ENCODE results near the gene MPND.

DNA sequence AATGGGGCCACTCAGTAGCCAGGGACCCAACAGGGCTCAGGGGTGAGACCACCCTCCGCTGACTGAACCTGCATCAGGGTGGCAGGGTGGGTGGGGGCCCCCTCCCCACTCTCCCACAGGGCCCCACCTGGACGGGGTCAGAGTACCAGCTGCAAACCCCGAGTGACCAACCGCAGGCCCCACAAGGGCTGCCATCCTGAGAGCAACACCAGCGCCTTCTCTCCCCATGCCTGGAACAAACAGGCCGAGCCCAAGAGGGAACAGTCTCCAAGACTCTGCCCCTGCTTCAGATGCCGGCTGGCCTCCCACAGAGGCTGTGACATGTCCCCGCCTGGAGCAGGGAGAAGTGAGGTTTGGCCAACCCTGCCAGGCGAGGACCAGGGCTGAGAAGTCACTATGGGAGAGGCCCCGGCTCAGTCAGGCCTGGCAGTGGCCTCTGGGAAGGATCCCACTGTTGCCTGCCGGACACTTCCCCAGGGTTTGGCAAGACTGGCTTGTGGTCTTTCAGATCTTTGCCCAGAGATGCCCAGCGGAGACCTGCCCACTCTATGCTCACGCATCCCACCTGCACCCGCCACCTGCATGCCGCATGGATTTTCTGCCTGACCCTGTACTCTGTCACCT is 27.2 kb downstream of the MPND start:
- TF ChIP-seq, protein P1, sequence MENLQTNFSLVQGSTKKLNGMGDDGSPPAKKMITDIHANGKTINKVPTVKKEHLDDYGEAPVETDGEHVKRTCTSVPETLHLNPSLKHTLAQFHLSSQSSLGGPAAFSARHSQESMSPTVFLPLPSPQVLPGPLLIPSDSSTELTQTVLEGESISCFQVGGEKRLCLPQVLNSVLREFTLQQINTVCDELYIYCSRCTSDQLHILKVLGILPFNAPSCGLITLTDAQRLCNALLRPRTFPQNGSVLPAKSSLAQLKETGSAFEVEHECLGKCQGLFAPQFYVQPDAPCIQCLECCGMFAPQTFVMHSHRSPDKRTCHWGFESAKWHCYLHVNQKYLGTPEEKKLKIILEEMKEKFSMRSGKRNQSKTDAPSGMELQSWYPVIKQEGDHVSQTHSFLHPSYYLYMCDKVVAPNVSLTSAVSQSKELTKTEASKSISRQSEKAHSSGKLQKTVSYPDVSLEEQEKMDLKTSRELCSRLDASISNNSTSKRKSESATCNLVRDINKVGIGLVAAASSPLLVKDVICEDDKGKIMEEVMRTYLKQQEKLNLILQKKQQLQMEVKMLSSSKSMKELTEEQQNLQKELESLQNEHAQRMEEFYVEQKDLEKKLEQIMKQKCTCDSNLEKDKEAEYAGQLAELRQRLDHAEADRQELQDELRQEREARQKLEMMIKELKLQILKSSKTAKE (IDR thresholded peaks at IDR 0.05; ENCODE audit: low read depth, poor library complexity, severe bottlenecking) = no peak
- TF ChIP-seq RCOR1 (conservative IDR thresholded peaks at IDR 0.05; ENCODE audit: low read depth, low read length) (no peak), JUND (IDR thresholded peaks at IDR 0.05; ENCODE audit: low read depth, low read length) (no peak), POLR2A (IDR thresholded peaks at IDR 0.05; ENCODE audit: low read depth, low read length) (no peak; the same call in 1 of the 2 replicates), TAF1 (IDR thresholded peaks at IDR 0.05; ENCODE audit: borderline replicate concordance, low read depth, low read length) (no peak), MAX (IDR thresholded peaks at IDR 0.05; ENCODE audit: low read depth, low read length) (no peak), CTCF (IDR thresholded peaks at IDR 0.05 in 2 of 3, conservative IDR thresholded peaks at IDR 0.05 in 1 of 3; ENCODE audit: control insufficient read depth in 2 of 3, extremely low read depth in 1 of 3, insufficient read depth in 1 of 3, low read depth in 3 of 3, low read length in 3 of 3) (no peak), SP1 (IDR thresholded peaks at IDR 0.05; ENCODE audit: low read depth, low read length) (no peak), FOS (IDR thresholded peaks at IDR 0.05; ENCODE audit: borderline replicate concordance, extremely low read depth, insufficient read length) (no peak)
- TF ChIP-seq, protein P2, sequence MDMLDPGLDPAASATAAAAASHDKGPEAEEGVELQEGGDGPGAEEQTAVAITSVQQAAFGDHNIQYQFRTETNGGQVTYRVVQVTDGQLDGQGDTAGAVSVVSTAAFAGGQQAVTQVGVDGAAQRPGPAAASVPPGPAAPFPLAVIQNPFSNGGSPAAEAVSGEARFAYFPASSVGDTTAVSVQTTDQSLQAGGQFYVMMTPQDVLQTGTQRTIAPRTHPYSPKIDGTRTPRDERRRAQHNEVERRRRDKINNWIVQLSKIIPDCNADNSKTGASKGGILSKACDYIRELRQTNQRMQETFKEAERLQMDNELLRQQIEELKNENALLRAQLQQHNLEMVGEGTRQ (IDR thresholded peaks at IDR 0.05; ENCODE audit: borderline replicate concordance, low read depth, low read length) = no peak

Data from GM12878 (cell line).